Suppressor macrophage treated with lipopolysaccharide for 4 hours (primary cell): ENCODE measurements around the gene TEX52.

Source experiments
- DNase-seq: peaks from one replicate; pipeline ENCODE4 v3.0.0-alpha.2; 2020

TEX52 gene

DNA sequence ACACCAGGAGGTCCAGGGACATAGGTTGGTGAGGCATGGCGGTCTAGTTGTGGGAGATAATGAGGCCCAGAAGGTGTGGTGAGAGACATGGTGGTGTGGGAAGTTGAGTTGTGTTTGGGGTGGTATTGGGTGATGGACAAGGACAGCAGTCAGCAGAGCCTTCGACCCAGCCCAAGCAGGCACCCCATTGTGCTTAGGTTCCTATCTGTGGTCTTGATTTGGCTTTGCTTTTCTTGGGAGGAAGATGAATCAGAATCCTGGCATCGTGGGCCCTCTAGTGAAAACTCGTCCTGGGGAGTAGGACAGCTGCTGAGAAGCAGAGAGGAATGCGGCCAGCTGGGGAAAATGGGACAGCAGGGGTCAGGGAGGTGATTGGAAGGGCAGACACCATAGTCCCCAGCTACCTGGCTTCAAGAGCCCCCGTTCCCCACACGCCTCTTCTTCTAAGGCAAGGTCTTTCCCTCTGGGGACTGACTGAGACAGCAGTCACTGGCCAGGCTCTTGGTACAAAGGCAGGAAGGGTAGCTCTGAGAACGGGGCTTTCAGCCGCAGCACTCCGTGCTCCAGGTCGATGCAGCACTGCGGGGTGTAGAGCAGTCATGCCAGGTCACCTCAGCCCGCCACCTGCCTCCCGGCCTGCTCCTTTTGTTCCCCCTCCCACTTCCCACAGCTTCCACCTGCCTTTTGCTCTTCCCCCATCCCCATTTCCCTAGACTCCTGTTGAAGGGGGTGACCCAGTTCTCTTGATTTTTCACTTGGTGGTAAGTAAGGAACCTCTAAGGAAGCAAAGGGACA lies 29.9 kb downstream of the TEX52 start:
- no peak for DNase-seq

DNA sequence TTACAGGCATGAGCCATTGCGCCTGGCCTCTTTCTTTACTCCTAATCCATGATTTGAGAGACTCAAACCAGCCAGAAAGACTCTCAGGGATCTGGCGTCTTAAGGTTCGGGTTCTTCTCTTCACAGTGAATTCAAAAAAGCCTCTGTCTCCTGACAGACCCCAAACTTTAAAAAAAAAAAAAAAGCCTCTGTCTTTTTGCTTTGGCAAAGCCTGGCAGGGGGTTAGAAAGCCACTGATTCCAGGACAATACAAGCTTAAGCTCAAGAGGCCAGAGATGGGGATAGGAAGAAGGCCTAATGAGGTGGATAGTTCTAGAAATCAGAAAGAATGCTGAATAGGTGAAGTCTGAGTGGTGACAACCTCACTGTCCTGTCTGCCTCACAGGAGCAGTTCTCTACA lies 30.8 kb downstream of the TEX52 start:
- DNase-seq, result no peak

DNA sequence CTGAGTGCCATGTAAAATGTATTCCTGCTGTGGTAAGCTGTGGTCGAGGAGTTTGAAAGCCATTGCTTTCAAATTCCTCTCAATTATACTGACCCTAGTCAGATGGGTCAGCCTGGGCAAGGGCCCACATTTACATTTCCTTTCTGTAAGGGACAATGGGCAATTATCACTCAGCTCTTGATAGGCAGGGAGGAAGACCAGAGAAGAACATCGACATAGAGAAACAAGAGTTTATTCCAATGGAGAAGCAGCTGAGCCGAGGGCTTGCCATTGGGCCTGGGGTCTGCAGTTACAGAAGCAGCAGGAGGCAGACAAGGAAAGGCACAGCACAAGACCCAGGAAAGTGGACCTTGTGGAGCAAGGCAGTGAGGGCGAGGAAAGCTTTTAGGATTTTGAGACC lies 31.7 kb downstream of the TEX52 start:
- DNase-seq, result no peak

DNA sequence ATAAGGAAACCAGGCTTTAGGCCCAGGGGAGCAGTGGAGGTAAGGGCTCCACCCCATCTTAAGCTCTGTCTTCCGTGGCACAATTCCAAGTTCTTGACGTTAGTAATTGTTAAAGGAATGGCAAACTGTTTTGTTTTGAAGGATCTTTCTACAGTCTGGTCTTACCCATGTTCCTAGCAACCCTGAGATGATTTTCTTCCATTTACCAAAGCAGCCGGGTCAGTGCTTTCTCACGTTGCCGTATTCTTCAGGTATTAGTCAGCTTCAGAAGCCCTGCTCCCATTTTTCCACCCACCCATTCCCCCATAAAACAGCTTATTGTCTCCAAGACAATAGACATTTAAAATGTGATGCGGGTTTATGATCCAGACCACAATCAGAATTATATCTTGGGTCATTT lies 32.3 kb downstream of the TEX52 start:
- no peak for DNase-seq

DNA sequence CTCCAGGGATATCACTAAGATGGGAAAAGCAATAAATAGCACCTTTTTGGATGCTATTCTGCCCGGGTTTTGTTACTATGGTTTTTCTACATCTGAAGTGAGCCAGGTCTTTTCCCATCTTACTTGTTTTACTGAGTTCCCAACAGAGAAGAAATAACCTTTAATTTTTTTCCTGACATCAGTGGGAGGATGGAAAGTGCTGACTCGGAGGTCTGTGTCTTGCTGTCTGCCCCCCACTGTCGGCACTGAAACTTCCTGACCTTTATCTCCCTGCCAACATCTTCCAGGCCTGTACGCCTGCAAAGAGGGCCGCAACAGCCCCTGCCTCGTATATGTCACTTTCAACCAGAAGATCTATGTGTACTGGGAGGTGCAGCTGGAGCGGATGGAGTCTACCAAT lies 33.4 kb downstream of the TEX52 start:
- DNase-seq, result no peak

DNA sequence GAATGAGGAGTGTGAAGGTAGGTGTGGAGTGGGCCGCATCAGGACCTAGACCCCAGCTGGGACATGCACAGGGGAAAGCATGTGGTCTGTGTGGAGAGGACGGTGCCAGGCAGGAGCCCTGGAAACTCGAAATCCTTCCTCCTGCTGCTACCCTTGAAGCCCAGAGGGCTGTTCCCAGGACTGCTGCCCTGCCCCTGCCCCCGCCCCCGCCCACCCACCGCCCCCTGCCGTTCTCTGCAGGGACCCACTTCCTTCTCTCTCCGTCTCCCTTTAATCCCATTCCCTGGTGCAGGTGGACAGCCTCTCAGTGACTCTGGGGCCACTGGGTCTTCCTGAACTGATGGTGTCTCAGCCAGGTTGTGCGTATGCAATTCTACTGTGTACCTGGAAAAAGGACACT lies 36.4 kb downstream of the TEX52 start:
- no peak for DNase-seq

DNA sequence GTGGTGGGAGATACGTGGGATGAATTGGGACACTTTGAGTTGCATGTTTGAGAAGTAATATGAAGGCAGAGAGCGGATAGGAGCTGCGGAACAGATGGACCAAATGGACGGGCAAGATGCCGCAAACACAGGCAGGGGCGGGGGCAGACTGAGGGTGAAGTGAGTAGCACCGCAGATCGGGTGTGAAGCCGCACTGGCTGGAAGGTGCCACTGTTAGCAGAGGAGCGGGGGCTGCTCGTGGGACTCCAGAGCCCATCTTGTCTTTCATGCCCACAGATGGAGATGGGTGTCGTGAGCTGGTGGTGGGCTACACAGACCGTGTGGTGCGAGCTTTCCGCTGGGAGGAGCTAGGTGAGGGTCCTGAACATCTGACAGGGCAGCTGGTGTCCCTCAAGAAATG lies 37.0 kb downstream of the TEX52 start:
- no peak for DNase-seq

DNA sequence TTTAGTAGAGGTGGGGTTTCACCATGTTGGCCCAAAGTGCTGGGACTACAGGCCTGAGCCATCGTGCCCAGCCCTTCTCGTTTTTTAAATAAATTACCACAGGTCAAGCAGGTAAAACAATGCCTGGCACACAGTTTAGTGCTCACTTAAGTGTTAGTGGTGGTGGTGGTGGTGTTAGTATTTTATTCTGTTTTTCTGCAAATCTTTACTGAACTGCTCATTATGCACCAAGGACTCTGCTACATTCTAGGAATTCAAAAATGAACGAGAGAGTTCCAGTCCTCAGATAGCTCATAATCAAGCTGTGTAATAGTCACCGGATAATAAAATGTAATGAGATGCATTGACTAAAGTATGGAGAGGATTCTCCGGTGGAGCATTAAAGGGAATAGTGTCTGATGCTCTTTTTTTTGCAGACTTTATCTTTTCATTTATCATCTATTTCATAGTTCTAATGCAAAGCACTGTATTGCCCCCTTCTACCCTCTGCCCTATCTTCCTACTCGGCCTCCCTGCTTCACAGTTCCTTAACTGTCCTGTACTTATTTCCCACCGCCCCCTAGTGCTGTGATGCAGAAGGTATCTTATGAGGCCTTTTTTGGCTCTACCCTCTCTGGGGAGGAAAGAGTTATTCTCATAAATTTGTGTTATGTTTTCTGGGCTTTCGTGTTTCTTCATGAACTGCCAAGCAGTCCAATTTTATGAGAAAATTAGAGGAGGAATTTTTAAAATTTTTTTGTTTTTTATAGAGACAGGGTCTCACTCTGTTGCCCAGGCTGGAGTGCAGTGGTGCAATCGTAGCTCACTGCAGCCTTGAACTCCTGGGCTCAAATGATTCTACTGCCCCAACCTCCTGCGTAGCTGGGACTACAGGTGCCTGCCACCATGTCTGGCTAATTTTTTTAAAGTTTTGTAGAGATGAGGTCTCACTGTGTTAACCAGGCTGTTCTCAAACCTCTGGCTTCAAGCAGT lies 43.3 kb downstream of the TEX52 start:
- peak; percentile 75 for DNase-seq

DNA sequence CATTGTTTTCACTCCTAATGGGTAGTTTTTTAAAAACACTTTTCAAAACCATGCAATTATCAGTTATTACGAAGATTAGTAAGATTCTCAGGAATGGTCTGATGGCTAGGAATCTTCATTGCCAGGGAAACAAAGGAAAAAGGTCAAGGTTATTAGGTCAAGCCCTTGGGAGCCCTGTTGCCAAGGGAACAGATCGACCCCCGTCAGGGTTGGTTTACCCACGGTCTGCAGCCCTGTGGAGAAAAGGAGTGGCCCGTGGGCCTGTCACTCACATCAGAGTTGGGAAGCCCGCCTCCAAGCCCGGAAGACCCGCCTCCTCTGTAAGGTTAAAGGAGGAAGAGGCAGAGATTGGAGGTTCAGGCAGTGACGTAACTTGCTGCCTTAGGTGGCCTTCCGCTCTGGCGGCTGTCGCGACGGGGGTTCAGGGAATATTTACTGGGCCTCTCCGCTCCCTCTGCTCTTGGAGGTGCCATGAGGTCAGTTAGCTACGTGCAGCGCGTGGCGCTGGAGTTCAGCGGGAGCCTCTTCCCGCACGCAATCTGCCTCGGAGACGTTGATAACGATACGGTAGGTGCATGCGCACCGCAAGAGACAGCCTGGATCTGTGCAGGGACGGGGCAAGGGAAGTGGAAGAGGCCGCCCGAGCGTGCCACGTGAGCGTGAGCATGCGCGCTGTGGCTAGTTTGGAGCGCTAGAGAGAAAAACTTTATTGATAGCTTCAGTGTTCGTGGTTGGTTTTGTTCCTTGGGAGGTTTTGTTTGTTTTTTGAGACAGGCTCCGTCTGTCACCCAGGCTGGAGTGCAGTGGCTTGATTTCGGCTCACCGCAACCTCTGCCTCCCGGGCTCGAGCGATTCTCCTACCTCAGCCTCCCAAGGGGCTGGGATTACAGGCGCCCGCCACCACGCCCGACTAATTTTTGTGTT lies 44.3 kb downstream of the TEX52 start, which contains the start of gene ITFG2:
ITFG2 (plus strand) TSS at position 379 of the 924 bp plus-strand sequence; CDS start at position 472, 93 bp downstream.
- peak; percentile 99 for DNase-seq

DNA sequence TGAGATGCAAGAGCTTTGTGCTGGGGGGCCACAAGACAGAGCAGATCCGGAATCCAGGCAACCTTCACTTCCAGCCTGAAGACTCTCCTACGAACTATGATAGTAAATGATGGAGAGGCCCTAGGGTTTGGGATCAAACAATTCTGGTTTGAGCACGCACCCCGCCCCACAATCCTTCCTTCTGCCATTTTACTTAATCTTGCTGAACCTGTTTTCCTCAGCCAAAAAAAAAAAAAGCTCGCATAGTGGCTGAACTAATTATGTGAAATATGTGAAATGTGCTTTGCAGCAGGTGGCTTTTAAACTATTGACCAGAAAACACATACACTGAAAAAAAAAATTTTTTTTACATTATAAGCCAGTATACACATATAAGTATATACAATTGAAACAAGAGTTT lies 45.0 kb downstream of the TEX52 start:
- no peak for DNase-seq

DNA sequence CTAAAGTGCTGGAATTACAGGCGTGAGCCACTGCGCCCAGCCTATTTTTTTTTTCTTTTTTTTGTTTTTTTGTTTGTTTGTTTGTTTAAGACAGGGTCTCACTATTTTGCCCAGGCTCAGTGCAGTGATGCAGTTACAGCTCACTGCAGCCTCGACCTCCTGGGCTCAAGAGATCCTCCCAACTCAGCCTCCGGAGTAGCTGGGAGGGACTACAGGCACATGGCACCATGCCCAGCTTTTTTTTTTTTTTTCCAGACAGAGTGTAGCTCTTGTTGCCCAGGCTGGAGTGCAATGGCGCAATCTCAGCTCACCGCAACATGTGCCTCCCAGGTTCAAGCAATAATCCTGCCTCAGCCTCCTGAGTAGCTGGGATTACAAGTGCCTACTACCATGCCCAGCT lies 50.1 kb downstream of the TEX52 start:
- no peak for DNase-seq

DNA sequence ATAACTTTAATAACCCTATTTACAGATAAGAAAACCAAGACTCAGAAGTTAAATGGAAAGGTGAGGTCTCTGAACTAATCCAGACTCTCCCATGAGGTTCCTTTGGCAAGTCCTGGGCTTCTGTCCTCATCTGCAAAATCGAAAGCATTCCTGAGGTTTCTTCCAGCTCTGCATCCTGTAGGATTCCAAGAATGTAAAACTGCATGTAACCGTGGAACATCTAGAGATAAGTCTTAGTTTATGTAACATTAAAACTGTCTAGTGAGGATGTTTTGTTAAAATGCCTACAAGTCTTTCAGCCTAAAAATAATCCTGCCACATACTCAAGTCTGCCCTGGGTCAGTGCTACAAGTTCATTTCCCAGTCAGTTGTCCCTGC lies 51.7 kb downstream of the TEX52 start:
- no peak for DNase-seq

DNA sequence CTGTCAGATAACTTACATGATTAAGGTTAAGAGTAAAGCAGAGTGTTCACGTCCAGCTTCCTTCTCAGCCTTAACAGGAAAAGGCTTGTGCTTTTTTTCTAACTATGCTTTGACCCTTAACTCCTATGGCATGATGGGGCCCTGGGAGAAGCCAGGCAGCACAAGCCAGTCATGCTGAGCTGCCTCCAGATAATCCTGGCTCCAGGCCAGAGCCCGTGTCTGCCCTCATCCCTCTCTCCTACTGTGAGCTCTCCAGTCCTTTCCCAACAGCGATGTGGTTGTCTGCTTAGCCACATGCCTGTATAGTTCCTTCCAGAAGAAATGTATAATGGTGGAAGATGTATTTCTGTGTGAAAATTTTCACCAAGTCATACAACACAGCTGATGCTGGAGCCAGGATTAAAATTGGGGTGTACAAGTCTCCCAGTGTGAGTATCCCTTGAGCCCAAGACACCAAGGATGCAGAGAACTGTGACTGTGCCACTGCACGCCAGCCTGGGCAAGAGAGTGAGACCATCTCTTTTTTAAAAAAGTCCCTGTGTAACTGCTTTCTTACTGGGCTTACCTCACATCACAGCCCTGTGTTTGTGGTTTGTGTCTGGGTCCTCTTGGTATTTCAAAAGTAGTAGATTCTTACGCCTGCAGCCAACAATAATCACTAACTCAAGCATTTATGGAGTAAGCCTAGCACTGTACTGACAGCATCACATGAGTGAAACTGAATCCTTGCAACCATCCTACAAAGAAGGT lies 52.3 kb downstream of the TEX52 start:
- no peak for DNase-seq

DNA sequence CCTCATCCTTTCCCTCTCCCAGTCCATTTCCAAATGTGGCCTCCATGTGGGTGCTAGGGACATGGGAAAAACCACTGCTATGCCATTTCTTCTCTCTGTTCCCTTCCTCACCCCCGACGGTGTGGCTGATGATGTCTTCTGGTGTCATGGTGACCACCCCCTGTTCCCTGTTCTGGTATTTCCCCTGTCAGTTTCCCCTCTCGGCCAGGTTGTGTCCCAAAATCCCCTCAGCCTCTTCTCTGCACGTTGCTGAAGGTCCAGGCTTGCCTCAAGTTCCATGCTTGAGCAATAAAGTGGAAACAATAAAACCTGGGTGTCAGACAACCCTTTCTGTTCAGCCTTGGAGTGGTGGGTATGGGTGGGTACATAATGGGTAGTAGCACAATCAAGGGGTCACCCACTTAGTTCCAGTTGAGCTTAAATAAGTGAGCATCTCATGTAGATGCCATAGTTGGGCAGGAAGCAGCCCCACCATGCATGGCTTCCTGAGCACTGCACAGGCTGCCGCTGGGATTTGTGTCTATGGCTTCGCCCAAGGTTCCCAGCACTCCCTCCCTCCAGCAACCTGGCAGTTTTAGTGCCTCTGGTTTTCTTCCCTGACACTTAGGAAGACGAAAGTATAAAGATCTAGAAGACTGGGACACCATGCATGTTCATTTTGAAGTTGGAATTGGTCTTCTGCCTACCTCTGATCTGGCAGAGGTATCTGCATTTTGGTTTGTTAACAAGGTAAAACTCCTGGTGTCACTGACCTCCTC lies 53.0 kb downstream of the TEX52 start:
- no peak for DNase-seq

DNA sequence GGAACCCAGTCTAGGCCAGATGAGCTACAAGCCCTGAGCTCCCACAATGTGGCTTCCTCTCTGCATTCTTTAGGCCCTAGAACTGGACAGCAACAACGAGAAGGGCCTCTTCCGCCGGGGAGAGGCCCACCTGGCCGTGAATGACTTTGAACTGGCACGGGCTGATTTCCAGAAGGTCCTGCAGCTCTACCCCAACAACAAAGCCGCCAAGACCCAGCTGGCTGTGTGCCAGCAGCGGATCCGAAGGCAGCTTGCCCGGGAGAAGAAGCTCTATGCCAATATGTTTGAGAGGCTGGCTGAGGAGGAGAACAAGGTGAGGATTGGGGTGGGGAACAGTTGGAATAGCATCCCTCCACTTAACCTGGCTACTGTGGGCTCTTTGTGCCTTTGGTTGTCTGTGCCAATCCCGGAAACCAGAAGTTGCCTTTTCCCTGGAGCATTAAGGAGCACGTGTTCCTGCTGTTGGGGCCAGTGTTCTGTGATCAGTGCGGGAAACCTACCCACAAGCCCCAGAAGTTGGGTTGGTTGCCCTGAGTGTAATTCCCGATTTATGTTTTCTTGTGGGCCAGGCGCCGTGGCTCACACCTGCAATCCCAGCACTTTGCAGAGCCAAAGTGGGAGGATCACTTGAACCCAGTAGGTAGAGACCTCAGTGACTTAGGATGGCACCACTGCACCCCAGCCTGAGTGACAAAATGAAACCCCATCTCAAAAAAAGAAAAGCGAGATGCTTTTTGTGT lies 55.6 kb downstream of the TEX52 start:
- DNase-seq, result no peak

DNA sequence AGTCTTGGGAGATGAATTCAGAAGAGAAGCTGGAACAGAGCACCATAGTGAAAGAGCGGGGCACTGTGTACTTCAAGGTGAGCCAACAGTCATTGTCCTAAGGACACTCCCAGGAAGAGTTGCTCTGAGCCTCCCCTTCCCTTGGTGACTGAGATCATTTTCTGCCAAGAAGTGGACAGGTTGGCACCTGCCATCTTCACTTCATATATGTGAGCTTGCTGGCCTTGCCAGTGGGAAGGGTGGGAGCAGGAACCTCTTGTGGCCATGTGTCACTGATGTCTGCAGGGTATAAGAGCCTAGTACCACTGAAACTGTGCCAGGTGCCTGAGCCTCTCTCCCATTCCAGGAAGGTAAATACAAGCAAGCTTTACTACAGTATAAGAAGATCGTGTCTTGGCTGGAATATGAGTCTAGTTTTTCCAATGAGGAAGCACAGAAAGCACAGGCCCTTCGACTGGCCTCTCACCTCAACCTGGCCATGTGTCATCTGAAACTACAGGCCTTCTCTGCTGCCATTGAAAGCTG lies 56.7 kb downstream of the TEX52 start:
- DNase-seq, result no peak
